Dermis blood vessel endothelial cell (primary cell): ENCODE data around the gene SORBS1. TPM values are rescaled to one million over a fixed set of nuclear protein-coding genes. Genes with fewer than 3 reads are reported as not detected.

Experiments
- DNase-seq: peaks from one replicate; pipeline ENCODE4 v3.0.0; 2010
- total RNA-seq: library from RNA; depleted of rRNA; stranded (reverse); fragments of >200 nt; gene quantifications from 2 replicates; pipeline ENCODE4 v1.2.3, GENCODE V29; 2014

Gene SORBS1
- total RNA-seq, 1 donor from 2014 or later: 0.68 TPM

- no peak for DNase-seq
Observed at GRCh38 chr10:95262763-95263518, 298.2 kb downstream of the SORBS1 start.

DNA sequence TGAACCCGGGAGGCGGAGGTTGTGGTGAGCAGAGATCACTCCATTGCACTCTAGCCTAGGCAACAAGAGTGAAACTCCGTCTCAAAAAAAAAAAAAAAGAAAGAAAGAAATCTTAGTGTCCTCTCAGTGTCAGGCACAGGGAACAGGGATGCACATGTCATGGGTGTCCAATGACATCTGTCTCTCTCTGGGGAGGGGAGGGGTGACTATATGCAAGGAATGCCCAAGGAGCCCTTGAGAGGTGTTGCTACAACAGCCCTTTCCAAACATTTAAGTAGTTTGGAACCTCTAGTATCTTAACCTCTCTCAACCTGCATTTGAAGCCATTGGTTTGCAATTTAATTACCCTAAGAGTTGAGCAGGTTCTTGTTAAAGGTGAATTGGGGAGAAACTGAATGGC is 299.2 kb downstream of the SORBS1 start:
- DNase-seq: no peak

Other genes with a start within 250 kb of the SORBS1 start
- gene ALDH18A1, start 95.3 kb upstream of the SORBS1 start, total RNA-seq: 104 and 110 TPM in 2 replicates
- gene TCTN3, start 132.6 kb upstream of the SORBS1 start, total RNA-seq: 34.2 and 63.0 TPM in 2 replicates
- 32.2 and 54.4 TPM in 2 replicates for gene ENTPD1, start 194.8 kb upstream of the SORBS1 start, total RNA-seq